ENCODE data around the gene FBXL13. TPM values are rescaled to one million over a fixed set of nuclear protein-coding genes. Genes with fewer than 3 reads are reported as not detected.
"Not testable (repeated sequence)": the region's sequence is repeated elsewhere in the genome, so short reads cannot be mapped to it uniquely, and the experiment has no call there.

FBXL13 gene
- total RNA-seq, 1 experiment from 2014 or later, result 0.35 TPM

DNA sequence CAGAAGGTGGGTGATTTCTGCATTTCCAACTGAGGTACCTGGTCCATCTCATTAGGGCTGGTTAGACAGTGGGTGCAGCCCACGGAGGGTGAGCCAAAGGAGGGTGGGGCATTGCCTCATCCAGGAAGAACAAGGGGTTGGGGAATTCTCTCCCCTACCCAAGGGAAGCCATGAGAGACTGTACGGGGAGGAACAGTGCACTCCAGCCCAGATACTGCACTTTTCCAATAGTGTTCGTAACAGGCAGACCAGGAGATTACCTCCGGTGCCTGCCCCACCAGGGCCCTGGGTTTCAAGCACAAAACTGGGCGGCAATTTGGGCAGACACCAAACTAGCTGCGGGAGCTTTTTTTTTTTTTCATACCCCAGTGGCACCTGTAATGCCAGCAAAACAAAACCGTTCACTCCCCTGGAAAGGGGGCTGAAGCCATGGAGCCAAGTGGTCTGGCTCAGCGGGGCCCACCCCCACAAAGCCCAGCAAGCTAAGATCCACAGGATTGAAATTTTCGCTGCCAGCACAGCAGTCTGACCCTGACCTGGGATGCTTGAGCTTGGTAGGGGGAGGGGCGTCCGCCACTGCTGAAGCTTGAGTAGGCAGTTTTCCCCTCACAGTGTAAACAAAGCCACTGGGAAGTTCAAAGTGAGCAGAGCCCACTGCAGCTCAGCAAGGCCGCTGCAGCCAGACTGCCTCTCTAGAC lies 31.6 kb upstream of the FBXL13 start:
- intact Hi-C loops (cut with micrococcal nuclease), result no loop called here
- no peaks in the 10 kb centered on the region for H3K27me3 Mint-ChIP-seq (ENCODE audit: insufficient read depth, unreplicated experiment)
- peaks cover 53% of the 10 kb centered on the region for H3K36me3 Mint-ChIP-seq (ENCODE audit: insufficient read depth, unreplicated experiment)
- ChIA-PET CTCF (interaction anchor here (0.6 kb wide), 1 partner anchor 24 kb away, joined by 3 read pairs; no protein-coding TSS in a partner anchor), POLR2A (interaction anchor here (2.3 kb wide), 1 partner anchor 12 kb away, joined by 7 read pairs; no protein-coding TSS in a partner anchor)
- H3K4me3 Mint-ChIP-seq (ENCODE audit: unreplicated experiment), result no peak overlapping the region
- H3K9me3 Mint-ChIP-seq (ENCODE audit: unreplicated experiment), result peaks cover 21% of the 10 kb centered on the region
- DNase-seq (ENCODE audit: unreplicated experiment), result no peak
- no peak overlapping the region for H3K27ac Mint-ChIP-seq (ENCODE audit: low read depth, unreplicated experiment)
- no peaks in the 10 kb centered on the region for H3K4me1 Mint-ChIP-seq (ENCODE audit: insufficient read depth, unreplicated experiment)
- BruUV-seq (replicated peaks), result no TSS peak
- TF ChIP-seq, protein P1, sequence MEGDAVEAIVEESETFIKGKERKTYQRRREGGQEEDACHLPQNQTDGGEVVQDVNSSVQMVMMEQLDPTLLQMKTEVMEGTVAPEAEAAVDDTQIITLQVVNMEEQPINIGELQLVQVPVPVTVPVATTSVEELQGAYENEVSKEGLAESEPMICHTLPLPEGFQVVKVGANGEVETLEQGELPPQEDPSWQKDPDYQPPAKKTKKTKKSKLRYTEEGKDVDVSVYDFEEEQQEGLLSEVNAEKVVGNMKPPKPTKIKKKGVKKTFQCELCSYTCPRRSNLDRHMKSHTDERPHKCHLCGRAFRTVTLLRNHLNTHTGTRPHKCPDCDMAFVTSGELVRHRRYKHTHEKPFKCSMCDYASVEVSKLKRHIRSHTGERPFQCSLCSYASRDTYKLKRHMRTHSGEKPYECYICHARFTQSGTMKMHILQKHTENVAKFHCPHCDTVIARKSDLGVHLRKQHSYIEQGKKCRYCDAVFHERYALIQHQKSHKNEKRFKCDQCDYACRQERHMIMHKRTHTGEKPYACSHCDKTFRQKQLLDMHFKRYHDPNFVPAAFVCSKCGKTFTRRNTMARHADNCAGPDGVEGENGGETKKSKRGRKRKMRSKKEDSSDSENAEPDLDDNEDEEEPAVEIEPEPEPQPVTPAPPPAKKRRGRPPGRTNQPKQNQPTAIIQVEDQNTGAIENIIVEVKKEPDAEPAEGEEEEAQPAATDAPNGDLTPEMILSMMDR (IDR thresholded peaks at IDR 0.05; ENCODE audit: unreplicated experiment), result no peak

DNA sequence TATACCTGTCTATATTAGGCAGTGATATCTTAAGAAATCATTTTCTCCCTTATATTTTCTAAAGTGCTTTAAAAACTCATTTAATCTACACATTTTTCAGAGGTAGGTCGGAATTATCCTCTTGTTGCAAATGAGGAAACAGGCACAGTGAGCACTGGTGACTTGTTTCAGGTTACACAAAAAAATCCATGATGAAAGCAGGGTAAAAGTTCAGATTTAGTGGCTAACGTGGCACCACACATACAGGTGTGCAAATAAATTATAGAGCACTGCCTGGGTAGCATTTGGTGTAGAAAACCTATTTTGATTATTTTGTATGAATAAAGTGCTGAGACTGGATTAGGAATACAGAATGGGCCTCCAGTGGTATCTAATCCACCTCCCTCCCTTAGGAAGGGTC lies 26.9 kb upstream of the FBXL13 start:
- CTCF ChIA-PET, result interaction anchor here (0.6 kb wide), 1 partner anchor 31 kb away, joined by 3 read pairs; no protein-coding TSS in a partner anchor
- TF ChIP-seq, protein P1 (IDR thresholded peaks at IDR 0.05; ENCODE audit: unreplicated experiment), result no peak
- no TSS peak for BruUV-seq (replicated peaks)

DNA sequence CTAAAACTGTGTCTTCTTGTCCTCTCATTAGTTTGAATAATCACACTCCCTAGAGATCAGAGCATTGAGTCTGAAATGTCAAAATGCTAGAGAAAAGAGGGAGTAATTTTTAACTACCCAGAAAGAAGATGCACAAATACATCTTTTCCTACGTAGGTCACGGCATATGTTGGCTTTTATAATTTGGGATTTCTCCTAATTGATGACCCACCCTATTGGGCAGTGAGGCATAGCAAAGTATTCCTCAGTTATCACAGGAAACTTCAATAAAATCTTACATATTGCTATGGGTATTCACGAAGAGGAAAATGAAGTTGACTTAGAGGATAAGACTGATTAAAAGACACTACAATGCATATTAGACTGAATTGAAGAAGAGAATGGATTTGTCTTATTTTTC lies 25.8 kb upstream of the FBXL13 start:
- no TSS peak for BruUV-seq (replicated peaks)
- POLR2A ChIA-PET, result no interaction called here

More for the DNA sequence above, 26.9 kb upstream of the FBXL13 start:
- Mint-ChIP-seq H3K4me3 (ENCODE audit: unreplicated experiment) (no peak overlapping the region), H3K36me3 (ENCODE audit: insufficient read depth, unreplicated experiment) (peaks cover 55% of the 10 kb centered on the region), H3K9me3 (ENCODE audit: unreplicated experiment) (no peaks in the 10 kb centered on the region), H3K27me3 (ENCODE audit: insufficient read depth, unreplicated experiment) (no peaks in the 10 kb centered on the region), H3K4me1 (ENCODE audit: insufficient read depth, unreplicated experiment) (no peaks in the 10 kb centered on the region), H3K27ac (ENCODE audit: low read depth, unreplicated experiment) (no peak overlapping the region)
- intact Hi-C loops (cut with micrococcal nuclease), result no loop called here
- POLR2A ChIA-PET, result interaction anchor here (0.8 kb wide), 1 partner anchor 15 kb away, joined by 3 read pairs; no protein-coding TSS in a partner anchor
- DNase-seq (ENCODE audit: unreplicated experiment), result no peak

DNA sequence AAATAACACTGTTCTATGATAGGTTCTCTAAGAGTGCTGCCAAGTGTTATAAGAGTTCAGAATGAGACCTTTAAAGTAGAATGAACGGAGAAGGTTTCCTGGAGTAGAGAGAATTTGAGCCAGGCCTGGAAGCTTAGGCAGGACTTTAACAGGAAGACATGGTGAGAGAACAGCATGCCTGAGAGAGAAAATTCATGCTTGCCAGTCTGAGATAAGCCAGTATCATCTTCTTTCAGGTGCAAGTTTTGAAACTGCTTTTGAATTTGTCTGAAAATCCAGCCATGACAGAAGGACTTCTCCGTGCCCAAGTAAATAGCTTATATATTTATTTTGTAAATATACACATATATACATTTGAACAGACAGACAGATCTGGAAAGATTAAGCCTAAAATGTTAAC lies 22.4 kb upstream of the FBXL13 start:
- ChIA-PET CTCF (interaction anchor here (0.6 to 1.1 kb wide), 2 partner anchors 20 to 114 kb away, joined by 3 read pairs; no protein-coding TSS in a partner anchor), POLR2A (interaction anchor here (1.1 to 1.9 kb wide), 2 partner anchors 21 to 49 kb away, joined by 3 to 7 read pairs; partner anchors contain the start of gene ARMC10)
- Mint-ChIP-seq H3K4me1 (ENCODE audit: insufficient read depth, unreplicated experiment) (peaks cover 5% of the 10 kb centered on the region), H3K36me3 (ENCODE audit: insufficient read depth, unreplicated experiment) (peaks cover 55% of the 10 kb centered on the region), H3K27me3 (ENCODE audit: insufficient read depth, unreplicated experiment) (no peaks in the 10 kb centered on the region), H3K4me3 (ENCODE audit: unreplicated experiment) (no peak overlapping the region), H3K9me3 (ENCODE audit: unreplicated experiment) (no peaks in the 10 kb centered on the region), H3K27ac (ENCODE audit: low read depth, unreplicated experiment) (no peak overlapping the region)
- DNase-seq (ENCODE audit: unreplicated experiment), result no peak
- intact Hi-C loops (cut with micrococcal nuclease), result no loop called here
- no TSS peak for BruUV-seq (replicated peaks)
- TF ChIP-seq, protein P1 (IDR thresholded peaks at IDR 0.05; ENCODE audit: unreplicated experiment), result no peak

More for the DNA sequence above, 25.8 kb upstream of the FBXL13 start:
- H3K36me3 Mint-ChIP-seq (ENCODE audit: insufficient read depth, unreplicated experiment), result peaks cover 57% of the 10 kb centered on the region
- no peaks in the 10 kb centered on the region for H3K9me3 Mint-ChIP-seq (ENCODE audit: unreplicated experiment)
- H3K27ac Mint-ChIP-seq (ENCODE audit: low read depth, unreplicated experiment), result no peak overlapping the region
- CTCF ChIA-PET, result interaction anchor here (0.6 to 0.9 kb wide), 2 partner anchors 15 to 1955 kb away, joined by 3 to 5 read pairs; no protein-coding TSS in a partner anchor
- no peak overlapping the region for H3K4me3 Mint-ChIP-seq (ENCODE audit: unreplicated experiment)
- no peak for DNase-seq (ENCODE audit: unreplicated experiment)
- TF ChIP-seq, protein P1 (IDR thresholded peaks at IDR 0.05; ENCODE audit: unreplicated experiment), result no peak
- intact Hi-C loops (cut with micrococcal nuclease), result no loop called here
- H3K27me3 Mint-ChIP-seq (ENCODE audit: insufficient read depth, unreplicated experiment), result no peaks in the 10 kb centered on the region
- no peaks in the 10 kb centered on the region for H3K4me1 Mint-ChIP-seq (ENCODE audit: insufficient read depth, unreplicated experiment)

DNA sequence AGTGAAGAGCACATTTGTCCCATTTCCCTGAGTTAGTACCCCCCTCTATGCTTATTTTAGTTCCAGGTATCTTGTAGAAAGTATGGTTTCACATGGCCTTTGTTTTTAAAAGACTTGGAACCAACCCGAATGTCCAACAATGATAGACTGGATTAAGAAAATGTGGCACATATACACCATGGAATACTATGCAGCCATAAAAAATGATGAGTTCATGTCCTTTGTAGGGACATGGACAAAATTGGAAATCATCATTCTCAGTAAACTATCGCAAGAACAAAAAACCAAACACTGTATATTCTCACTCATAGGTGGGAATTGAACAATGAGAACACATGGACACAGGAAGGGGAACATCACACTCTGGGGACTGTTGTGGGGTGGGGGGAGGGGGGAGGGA lies 21.0 kb upstream of the FBXL13 start:
- POLR2A ChIA-PET, result interaction anchor here (0.9 to 1.6 kb wide), 2 partner anchors 21 to 35 kb away, joined by 3 to 5 read pairs; partner anchors contain the start of genes ARMC10 and FBXL13
- BruUV-seq (replicated peaks); H3K4me3 Mint-ChIP-seq (ENCODE audit: unreplicated experiment); H3K27ac Mint-ChIP-seq (ENCODE audit: low read depth, unreplicated experiment); H3K4me1 Mint-ChIP-seq (ENCODE audit: insufficient read depth, unreplicated experiment); H3K9me3 Mint-ChIP-seq (ENCODE audit: unreplicated experiment); DNase-seq (ENCODE audit: unreplicated experiment); intact Hi-C loops (cut with micrococcal nuclease); H3K27me3 Mint-ChIP-seq (ENCODE audit: insufficient read depth, unreplicated experiment): not testable (repeated sequence)
- H3K36me3 Mint-ChIP-seq (ENCODE audit: insufficient read depth, unreplicated experiment), result peaks cover 55% of the 10 kb centered on the region
- CTCF ChIA-PET, result interaction anchor here (0.8 kb wide), 1 partner anchor 20 kb away, joined by 3 read pairs; no protein-coding TSS in a partner anchor

All from MCF 10A (cell line).